GM12878 (cell line): ENCODE results near the gene IL4. TPM values are rescaled to one million over a fixed set of nuclear protein-coding genes. Genes with fewer than 3 reads are reported as not detected.

Source experiments
- CHD2 ChIP-seq: IDR thresholded peaks from 2 replicates; pipeline ENCODE4 v1.6.1; 2011; ENCODE audit warnings: low read depth, low read length, improper control_type of control experiment, borderline replicate concordance
- EGR1 ChIP-seq, 2 experiments: IDR thresholded peaks; 1 replicate in 1 of 2; 2 replicates in 1 of 2; pipeline ENCODE4 v1.6.1; 2011 to 2012; ENCODE audit warnings: low read depth in 2 of 2, low read length in 2 of 2, borderline replicate concordance in 1 of 2, mild to moderate bottlenecking in 1 of 2, moderate library complexity in 1 of 2
- HDGF ChIP-seq: fragments of 450-650 bp; IDR thresholded peaks from 2 replicates; pipeline ENCODE4 v1.6.1; 2016; ENCODE audit warnings: antibody characterized with exemption
- POLR2A ChIP-seq: IDR thresholded peaks from 2 replicates; pipeline ENCODE4 v1.6.1; 2011; ENCODE audit warnings: low read depth, mild to moderate bottlenecking, low read length
- SMARCA5 ChIP-seq: fragments of 450-650 bp; IDR thresholded peaks from 2 replicates; pipeline ENCODE4 v1.6.1; 2017; ENCODE audit warnings: mild to moderate bottlenecking
- SPI1 ChIP-seq: IDR thresholded peaks from 2 replicates; pipeline ENCODE4 v1.6.1; 2011; ENCODE audit warnings: low read depth, mild to moderate bottlenecking, low read length, moderate library complexity, borderline replicate concordance; ENCODE audit not compliant: insufficient read depth
- STAT3 ChIP-seq: IDR thresholded peaks from 2 replicates; pipeline ENCODE4 v1.6.1; 2011; ENCODE audit warnings: low read depth, low read length, improper control_type of control experiment
- ZBED1 ChIP-seq: IDR thresholded peaks from 2 replicates; pipeline ENCODE4 v1.6.1; 2016; ENCODE audit warnings: borderline replicate concordance
- ZZZ3 ChIP-seq: IDR thresholded peaks from 2 replicates; pipeline ENCODE4 v1.6.1; 2011; ENCODE audit warnings: low read depth; ENCODE audit not compliant: control insufficient read depth, insufficient read length
- polyA plus RNA-seq, 11 experiments: library from polyadenylated mRNA; depleted of rRNA in 4 of 11; unstranded in 6 of 11; stranded (reverse) in 5 of 11; fragments of >200 nt; fragmentation: Nextera tagmentation in 4 of 11; fragmentation: Illumina TruSeq in 1 of 11; extraction: Ambion mirVana in 4 of 11; extraction: Trizol in 1 of 11; gene quantifications; 1 replicate in 1 of 11; 2 replicates in 10 of 11; pipeline versions ENCODE4 v1.2.1 to v1.2.3, GENCODE V29; 2011 to 2016; ENCODE audit warnings: inconsistent platforms in 2 of 11, missing spikeins in 2 of 11, low read depth in 1 of 11
- total RNA-seq, 4 experiments: library from RNA; depleted of rRNA in 3 of 4; stranded (reverse); fragments of >200 nt in 3 of 4; fragmentation: Illumina TruSeq in 1 of 4; extraction: Trizol in 1 of 4; gene quantifications; 2 replicates each; pipeline versions ENCODE4 v1.2.1 to v1.2.3, GENCODE V29; 2013 to 2021
- TF ChIP-seq, protein P1 (sequence below): fragments of 150-350 bp; IDR thresholded peaks from 2 replicates; pipeline ENCODE4 v1.6.1; 2016; ENCODE audit warnings: low read depth, low read length
- TF ChIP-seq, protein P2 (sequence below): fragments of 450-650 bp; IDR thresholded peaks from 2 replicates; pipeline ENCODE4 v1.6.1; 2017; ENCODE audit warnings: mild to moderate bottlenecking
- TF ChIP-seq, protein P3 (sequence below): fragments of 450-650 bp; IDR thresholded peaks from 2 replicates; pipeline ENCODE4 v1.6.1; 2017; ENCODE audit warnings: mild to moderate bottlenecking, moderate library complexity
- TF ChIP-seq, protein P4 (sequence below): IDR thresholded peaks from 2 replicates; pipeline ENCODE4 v1.6.1; 2011; ENCODE audit warnings: borderline replicate concordance, low read depth, mild to moderate bottlenecking, moderate library complexity, low read length; ENCODE audit not compliant: insufficient read depth, poor library complexity, severe bottlenecking
- TF ChIP-seq, protein P5 (sequence below): fragments of 450-650 bp; IDR thresholded peaks from 2 replicates; pipeline ENCODE4 v1.6.1; 2018; ENCODE audit warnings: borderline replicate concordance, mild to moderate bottlenecking; ENCODE audit not compliant: partially characterized antibody

Gene IL4
- total and polyA plus RNA-seq, 10 of the 15 experiments (the other 5 are each of a cell fraction or from before 2014, with no cell fraction given): 0.20 to 0.80 (median 0.50) TPM; not detected in 7

DNA sequence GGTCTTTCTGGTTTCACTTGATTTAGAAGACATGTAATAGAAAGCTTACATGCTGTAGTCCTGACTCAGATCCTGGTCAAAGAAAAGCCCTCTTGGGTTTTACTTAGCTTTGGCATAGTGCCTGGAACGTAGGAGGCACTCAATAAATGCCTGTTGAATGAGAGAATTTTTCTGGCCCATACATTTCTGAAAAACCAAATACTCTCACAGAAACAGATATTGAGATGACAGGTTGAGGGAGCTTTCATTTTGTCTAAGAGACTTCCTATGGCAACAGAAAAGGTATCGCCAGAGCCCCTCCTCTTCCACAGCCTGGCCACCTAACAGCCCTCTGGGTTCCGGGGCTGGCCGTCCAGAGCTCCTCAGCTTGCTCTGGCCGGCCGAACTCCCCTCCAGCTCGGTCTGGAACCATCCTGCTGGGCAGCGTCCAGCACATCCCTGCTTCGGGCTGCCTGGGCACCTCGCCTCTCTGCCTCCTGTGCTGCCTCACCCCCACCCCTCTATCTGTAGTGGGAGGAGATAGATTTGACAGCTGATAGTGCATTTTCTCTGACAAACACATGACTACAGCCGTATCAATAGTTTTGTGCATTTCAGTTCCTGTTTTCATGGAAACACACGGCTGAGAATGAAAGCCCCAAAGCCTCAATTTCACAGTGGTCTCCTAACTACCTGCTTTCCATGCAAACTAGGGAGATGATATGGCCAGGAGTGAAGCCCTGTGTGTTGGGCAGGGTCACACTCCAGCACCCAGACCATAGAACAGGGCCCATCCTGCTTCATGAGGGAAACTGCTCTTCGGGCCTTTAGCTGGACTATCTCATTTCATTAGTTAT is 1.1 kb downstream of the IL4 start (continued):
- TF ChIP-seq, protein P1, sequence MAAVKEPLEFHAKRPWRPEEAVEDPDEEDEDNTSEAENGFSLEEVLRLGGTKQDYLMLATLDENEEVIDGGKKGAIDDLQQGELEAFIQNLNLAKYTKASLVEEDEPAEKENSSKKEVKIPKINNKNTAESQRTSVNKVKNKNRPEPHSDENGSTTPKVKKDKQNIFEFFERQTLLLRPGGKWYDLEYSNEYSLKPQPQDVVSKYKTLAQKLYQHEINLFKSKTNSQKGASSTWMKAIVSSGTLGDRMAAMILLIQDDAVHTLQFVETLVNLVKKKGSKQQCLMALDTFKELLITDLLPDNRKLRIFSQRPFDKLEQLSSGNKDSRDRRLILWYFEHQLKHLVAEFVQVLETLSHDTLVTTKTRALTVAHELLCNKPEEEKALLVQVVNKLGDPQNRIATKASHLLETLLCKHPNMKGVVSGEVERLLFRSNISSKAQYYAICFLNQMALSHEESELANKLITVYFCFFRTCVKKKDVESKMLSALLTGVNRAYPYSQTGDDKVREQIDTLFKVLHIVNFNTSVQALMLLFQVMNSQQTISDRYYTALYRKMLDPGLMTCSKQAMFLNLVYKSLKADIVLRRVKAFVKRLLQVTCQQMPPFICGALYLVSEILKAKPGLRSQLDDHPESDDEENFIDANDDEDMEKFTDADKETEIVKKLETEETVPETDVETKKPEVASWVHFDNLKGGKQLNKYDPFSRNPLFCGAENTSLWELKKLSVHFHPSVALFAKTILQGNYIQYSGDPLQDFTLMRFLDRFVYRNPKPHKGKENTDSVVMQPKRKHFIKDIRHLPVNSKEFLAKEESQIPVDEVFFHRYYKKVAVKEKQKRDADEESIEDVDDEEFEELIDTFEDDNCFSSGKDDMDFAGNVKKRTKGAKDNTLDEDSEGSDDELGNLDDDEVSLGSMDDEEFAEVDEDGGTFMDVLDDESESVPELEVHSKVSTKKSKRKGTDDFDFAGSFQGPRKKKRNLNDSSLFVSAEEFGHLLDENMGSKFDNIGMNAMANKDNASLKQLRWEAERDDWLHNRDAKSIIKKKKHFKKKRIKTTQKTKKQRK: no peak
- TF ChIP-seq, protein P2, sequence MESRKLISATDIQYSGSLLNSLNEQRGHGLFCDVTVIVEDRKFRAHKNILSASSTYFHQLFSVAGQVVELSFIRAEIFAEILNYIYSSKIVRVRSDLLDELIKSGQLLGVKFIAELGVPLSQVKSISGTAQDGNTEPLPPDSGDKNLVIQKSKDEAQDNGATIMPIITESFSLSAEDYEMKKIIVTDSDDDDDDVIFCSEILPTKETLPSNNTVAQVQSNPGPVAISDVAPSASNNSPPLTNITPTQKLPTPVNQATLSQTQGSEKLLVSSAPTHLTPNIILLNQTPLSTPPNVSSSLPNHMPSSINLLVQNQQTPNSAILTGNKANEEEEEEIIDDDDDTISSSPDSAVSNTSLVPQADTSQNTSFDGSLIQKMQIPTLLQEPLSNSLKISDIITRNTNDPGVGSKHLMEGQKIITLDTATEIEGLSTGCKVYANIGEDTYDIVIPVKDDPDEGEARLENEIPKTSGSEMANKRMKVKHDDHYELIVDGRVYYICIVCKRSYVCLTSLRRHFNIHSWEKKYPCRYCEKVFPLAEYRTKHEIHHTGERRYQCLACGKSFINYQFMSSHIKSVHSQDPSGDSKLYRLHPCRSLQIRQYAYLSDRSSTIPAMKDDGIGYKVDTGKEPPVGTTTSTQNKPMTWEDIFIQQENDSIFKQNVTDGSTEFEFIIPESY: no peak
- TF ChIP-seq CHD2: peak; percentile 77; the same call in 1 of the 2 replicates
- TF ChIP-seq ZBED1: no peak
- TF ChIP-seq SMARCA5: no peak; the same call in 1 of the 2 replicates
- TF ChIP-seq POLR2A: peak; percentile 33; the same call in 1 of the 2 replicates
- TF ChIP-seq, protein P3, sequence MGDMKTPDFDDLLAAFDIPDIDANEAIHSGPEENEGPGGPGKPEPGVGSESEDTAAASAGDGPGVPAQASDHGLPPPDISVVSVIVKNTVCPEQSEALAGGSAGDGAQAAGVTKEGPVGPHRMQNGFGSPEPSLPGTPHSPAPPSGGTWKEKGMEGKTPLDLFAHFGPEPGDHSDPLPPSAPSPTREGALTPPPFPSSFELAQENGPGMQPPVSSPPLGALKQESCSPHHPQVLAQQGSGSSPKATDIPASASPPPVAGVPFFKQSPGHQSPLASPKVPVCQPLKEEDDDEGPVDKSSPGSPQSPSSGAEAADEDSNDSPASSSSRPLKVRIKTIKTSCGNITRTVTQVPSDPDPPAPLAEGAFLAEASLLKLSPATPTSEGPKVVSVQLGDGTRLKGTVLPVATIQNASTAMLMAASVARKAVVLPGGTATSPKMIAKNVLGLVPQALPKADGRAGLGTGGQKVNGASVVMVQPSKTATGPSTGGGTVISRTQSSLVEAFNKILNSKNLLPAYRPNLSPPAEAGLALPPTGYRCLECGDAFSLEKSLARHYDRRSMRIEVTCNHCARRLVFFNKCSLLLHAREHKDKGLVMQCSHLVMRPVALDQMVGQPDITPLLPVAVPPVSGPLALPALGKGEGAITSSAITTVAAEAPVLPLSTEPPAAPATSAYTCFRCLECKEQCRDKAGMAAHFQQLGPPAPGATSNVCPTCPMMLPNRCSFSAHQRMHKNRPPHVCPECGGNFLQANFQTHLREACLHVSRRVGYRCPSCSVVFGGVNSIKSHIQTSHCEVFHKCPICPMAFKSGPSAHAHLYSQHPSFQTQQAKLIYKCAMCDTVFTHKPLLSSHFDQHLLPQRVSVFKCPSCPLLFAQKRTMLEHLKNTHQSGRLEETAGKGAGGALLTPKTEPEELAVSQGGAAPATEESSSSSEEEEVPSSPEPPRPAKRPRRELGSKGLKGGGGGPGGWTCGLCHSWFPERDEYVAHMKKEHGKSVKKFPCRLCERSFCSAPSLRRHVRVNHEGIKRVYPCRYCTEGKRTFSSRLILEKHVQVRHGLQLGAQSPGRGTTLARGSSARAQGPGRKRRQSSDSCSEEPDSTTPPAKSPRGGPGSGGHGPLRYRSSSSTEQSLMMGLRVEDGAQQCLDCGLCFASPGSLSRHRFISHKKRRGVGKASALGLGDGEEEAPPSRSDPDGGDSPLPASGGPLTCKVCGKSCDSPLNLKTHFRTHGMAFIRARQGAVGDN: peak; percentile 84
- peak; percentile 98 for TF ChIP-seq SPI1
- TF ChIP-seq HDGF: no peak
- TF ChIP-seq, protein P4, sequence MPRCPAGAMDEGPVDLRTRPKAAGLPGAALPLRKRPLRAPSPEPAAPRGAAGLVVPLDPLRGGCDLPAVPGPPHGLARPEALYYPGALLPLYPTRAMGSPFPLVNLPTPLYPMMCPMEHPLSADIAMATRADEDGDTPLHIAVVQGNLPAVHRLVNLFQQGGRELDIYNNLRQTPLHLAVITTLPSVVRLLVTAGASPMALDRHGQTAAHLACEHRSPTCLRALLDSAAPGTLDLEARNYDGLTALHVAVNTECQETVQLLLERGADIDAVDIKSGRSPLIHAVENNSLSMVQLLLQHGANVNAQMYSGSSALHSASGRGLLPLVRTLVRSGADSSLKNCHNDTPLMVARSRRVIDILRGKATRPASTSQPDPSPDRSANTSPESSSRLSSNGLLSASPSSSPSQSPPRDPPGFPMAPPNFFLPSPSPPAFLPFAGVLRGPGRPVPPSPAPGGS: peak; percentile 50
- no peak for TF ChIP-seq EGR1 (IDR thresholded peaks at IDR 0.05; ENCODE audit: borderline replicate concordance in 1 of 2, low read depth in 2 of 2, low read length in 2 of 2)
- TF ChIP-seq, protein P5, sequence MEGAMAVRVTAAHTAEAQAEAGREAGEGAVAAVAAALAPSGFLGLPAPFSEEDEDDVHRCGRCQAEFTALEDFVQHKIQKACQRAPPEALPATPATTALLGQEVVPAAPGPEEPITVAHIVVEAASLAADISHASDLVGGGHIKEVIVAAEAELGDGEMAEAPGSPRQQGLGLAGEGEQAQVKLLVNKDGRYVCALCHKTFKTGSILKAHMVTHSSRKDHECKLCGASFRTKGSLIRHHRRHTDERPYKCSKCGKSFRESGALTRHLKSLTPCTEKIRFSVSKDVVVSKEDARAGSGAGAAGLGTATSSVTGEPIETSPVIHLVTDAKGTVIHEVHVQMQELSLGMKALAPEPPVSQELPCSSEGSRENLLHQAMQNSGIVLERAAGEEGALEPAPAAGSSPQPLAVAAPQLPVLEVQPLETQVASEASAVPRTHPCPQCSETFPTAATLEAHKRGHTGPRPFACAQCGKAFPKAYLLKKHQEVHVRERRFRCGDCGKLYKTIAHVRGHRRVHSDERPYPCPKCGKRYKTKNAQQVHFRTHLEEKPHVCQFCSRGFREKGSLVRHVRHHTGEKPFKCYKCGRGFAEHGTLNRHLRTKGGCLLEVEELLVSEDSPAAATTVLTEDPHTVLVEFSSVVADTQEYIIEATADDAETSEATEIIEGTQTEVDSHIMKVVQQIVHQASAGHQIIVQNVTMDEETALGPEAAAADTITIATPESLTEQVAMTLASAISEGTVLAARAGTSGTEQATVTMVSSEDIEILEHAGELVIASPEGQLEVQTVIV: no peak
- no peak for TF ChIP-seq ZZZ3
- no peak for TF ChIP-seq STAT3
